CD14-positive monocyte (primary cell): Measurements from ENCODE around the gene USHBP1. TPM values are rescaled to one million over a fixed set of nuclear protein-coding genes. Genes with fewer than 3 reads are reported as not detected.

Experiments used
- DNase-seq, 3 donors: peaks; one replicate each; pipeline ENCODE4 v3.0.0-alpha.2; 2011 to 2022
- H2AFZ ChIP-seq: 2 replicates; pipeline ENCODE4 v1.6.0; 2012; ENCODE audit warnings: mild to moderate bottlenecking, low read depth, low read length, inconsistent platforms; ENCODE audit not compliant: insufficient read depth, poor library complexity, severe bottlenecking
- H3K27ac ChIP-seq, 2 donors: 1 replicate in 1 of 2; 2 replicates in 1 of 2; pipeline ENCODE4 v1.5.1; 2012 to 2013; ENCODE audit warnings: low read length in 2 of 2, control low read depth in 1 of 2, inconsistent platforms in 1 of 2, low read depth in 1 of 2, mild to moderate bottlenecking in 1 of 2
- H3K27me3 ChIP-seq, 2 donors: one replicate each; pipeline versions ENCODE4 v1.6.0 to v1.6.1; 2011 to 2013; ENCODE audit warnings: low read length in 2 of 2; ENCODE audit not compliant: control insufficient read depth in 2 of 2, insufficient read depth in 2 of 2
- H3K36me3 ChIP-seq, 2 donors: replicated peaks in 1 of 2; 1 replicate in 1 of 2; 2 replicates in 1 of 2; pipeline versions ENCODE4 v1.5.1 to v1.6.1; 2012 to 2013; ENCODE audit warnings: low read length in 2 of 2, control low read depth in 1 of 2, inconsistent platforms in 1 of 2, mild to moderate bottlenecking in 1 of 2; ENCODE audit not compliant: insufficient read depth in 2 of 2, control insufficient read depth in 1 of 2
- H3K4me1 ChIP-seq, 2 donors: 1 replicate in 1 of 2; 2 replicates in 1 of 2; pipeline versions ENCODE4 v1.5.1 to v1.6.1; 2012 to 2013; ENCODE audit warnings: low read length in 2 of 2, control low read depth in 1 of 2, inconsistent platforms in 1 of 2, mild to moderate bottlenecking in 1 of 2, moderate library complexity in 1 of 2; ENCODE audit not compliant: insufficient read depth in 2 of 2, control insufficient read depth in 1 of 2
- H3K4me2 ChIP-seq: replicated peaks from 2 replicates; pipeline ENCODE3; 2012; ENCODE audit warnings: low read length, moderate library complexity, mild to moderate bottlenecking; ENCODE audit not compliant: poor library complexity, severe bottlenecking; ENCODE audit errors: extremely low read depth
- H3K4me3 ChIP-seq, 3 experiments: fragments of 200-600 bp in 1 of 3; sonication (generic) in 1 of 3; replicated peaks in 1 of 3; 1 replicate in 2 of 3; 2 replicates in 1 of 3; pipeline ENCODE4 v1.5.1; 2011 to 2013; ENCODE audit warnings: low read length in 3 of 3, mild to moderate bottlenecking in 3 of 3, control low read depth in 2 of 3, low read depth in 2 of 3, inconsistent platforms in 1 of 3, moderate library complexity in 1 of 3
- H3K79me2 ChIP-seq: 2 replicates; pipeline ENCODE4 v1.6.0; 2012; ENCODE audit warnings: mild to moderate bottlenecking, control low read depth, inconsistent platforms, low read length, moderate library complexity; ENCODE audit not compliant: insufficient read depth
- H3K9ac ChIP-seq: 2 replicates; pipeline ENCODE4 v1.6.0; 2017; ENCODE audit warnings: low read length, mild to moderate bottlenecking; ENCODE audit not compliant: insufficient read depth, poor library complexity, severe bottlenecking
- H3K9me3 ChIP-seq, 2 donors: replicated peaks in 1 of 2; 1 replicate in 1 of 2; 2 replicates in 1 of 2; pipeline versions ENCODE4 v1.5.1 to v1.6.1; 2012 to 2013; ENCODE audit warnings: low read length in 2 of 2, control low read depth in 1 of 2; ENCODE audit not compliant: control insufficient read depth in 1 of 2, insufficient read depth in 1 of 2
- H4K20me1 ChIP-seq: 2 replicates; pipeline ENCODE4 v1.6.0; 2012; ENCODE audit warnings: mild to moderate bottlenecking, low read length, control low read depth, moderate library complexity; ENCODE audit not compliant: insufficient read depth
- H3K27ac Mint-ChIP-seq, 7 donors: one replicate each; pipeline ENCODE4 v1.8.0; 2020; ENCODE audit warnings: mild to moderate bottlenecking in 7 of 7, mixed read lengths in 7 of 7, moderate library complexity in 6 of 7, inconsistent platforms in 2 of 7
- H3K27me3 Mint-ChIP-seq, 3 donors: one replicate each; pipeline ENCODE4 v1.8.0; 2021 to 2022; ENCODE audit warnings: low read depth in 3 of 3, mild to moderate bottlenecking in 3 of 3, mixed read lengths in 3 of 3, moderate library complexity in 3 of 3, inconsistent platforms in 1 of 3
- H3K36me3 Mint-ChIP-seq, 2 donors: one replicate each; pipeline ENCODE4 v1.8.0; 2020; ENCODE audit warnings: mixed read lengths in 2 of 2, inconsistent platforms in 1 of 2, mild to moderate bottlenecking in 1 of 2
- H3K4me1 Mint-ChIP-seq: one replicate; pipeline ENCODE4 v1.8.0; 2020; ENCODE audit warnings: mild to moderate bottlenecking, mixed read lengths
- H3K4me3 Mint-ChIP-seq, 2 donors: one replicate each; pipeline ENCODE4 v1.8.0; 2020; ENCODE audit warnings: mild to moderate bottlenecking in 2 of 2, mixed read lengths in 2 of 2, moderate library complexity in 1 of 2
- H3K9me3 Mint-ChIP-seq, 7 donors: one replicate each; pipeline ENCODE4 v1.8.0; 2020 to 2022; ENCODE audit warnings: mixed read lengths in 7 of 7, mild to moderate bottlenecking in 6 of 7, moderate library complexity in 6 of 7, inconsistent platforms in 2 of 7
- WGBS: methylation state at CpG from one replicate; pipeline ENCODE4 v1.1.5; 2013; ENCODE audit warnings: missing lambda C conversion rate; ENCODE audit not compliant: insufficient coverage; 5-methylcytosine and 5-hydroxymethylcytosine counted together
- intact Hi-C, 2 donors: fragments of 100-400 bp; cut with micrococcal nuclease; formaldehyde crosslinking; loops; one replicate each; pipeline versions ENCODE4 v1.15.0 to v1.15.1; 2023
- polyA plus RNA-seq, 3 donors: library from polyadenylated mRNA; depleted of rRNA in 1 of 3; unstranded in 2 of 3; stranded (reverse) in 1 of 3; fragments of 300-500 nt in 2 of 3; fragments of >200 nt in 1 of 3; fragmentation: Illumina TruSeq in 2 of 3; gene quantifications; 1 replicate in 2 of 3; 2 replicates in 1 of 3; pipeline ENCODE4 v1.2.3, GENCODE V29; 2012 to 2021
- TF ChIP-seq, protein P1 (sequence below): fragments of 200-600 bp; IDR thresholded peaks from one replicate; pipeline ENCODE4 v1.8.0; 2022; ENCODE audit warnings: antibody characterized with exemption, mild to moderate bottlenecking

USHBP1 gene
- polyA plus RNA-seq, 3 donors = not detected

DNA sequence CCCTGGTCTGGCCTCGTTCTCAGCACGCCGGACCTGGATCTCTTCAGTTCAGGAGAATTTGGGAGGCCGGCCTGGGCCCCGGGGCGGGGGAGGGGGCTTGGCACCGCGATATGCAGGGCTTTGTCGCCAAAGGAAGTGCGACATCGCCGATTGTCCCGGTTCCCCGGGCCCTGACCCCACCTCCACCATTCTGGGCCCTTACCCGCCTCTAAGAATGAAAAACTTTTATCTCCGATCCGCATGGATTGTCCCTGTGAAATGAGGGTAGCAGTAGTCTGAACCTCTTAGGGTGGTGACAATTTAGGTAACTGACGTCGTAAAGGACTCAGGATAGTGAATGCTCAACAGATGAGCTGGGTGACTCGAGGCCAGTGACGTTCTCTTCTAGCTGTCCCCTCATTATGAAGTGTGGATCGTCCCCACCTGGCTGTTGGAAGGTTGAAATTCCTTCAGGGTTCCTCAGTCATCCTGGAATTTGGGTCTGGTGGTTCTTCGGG is 45.5 kb upstream of the USHBP1 start:
- H3K27me3 Mint-ChIP-seq = peaks cover 0 to 3% (median 0%) of the 10 kb centered on the region in 3 donors
- no peaks in the 10 kb centered on the region for H3K9me3 Mint-ChIP-seq
- Histone ChIP-seq H3K36me3 (peaks cover 13 to 34% of the 10 kb centered on the region in 2 donors), H3K4me3 (peak overlapping the region; percentile 81 to 88 (median 82)), H2AFZ (peak overlapping the region; percentile 61), H4K20me1 (peaks cover 53% of the 10 kb centered on the region), H3K9me3 (no peaks in the 10 kb centered on the region), H3K4me1 (peaks cover 26 to 36% of the 10 kb centered on the region in 2 donors), H3K9ac (peak overlapping the region; percentile 81), H3K4me2 (peak overlapping the region; percentile 90), H3K79me2 (peaks cover 63% of the 10 kb centered on the region), H3K27ac (peak overlapping the region; percentile 53 to 86), H3K27me3 (no peaks in the 10 kb centered on the region)
- peak overlapping the region; percentile 79 to 94 (median 90) for H3K27ac Mint-ChIP-seq
- H3K4me3 Mint-ChIP-seq = peak overlapping the region; percentile 88 to 91
- TF ChIP-seq, protein P1, sequence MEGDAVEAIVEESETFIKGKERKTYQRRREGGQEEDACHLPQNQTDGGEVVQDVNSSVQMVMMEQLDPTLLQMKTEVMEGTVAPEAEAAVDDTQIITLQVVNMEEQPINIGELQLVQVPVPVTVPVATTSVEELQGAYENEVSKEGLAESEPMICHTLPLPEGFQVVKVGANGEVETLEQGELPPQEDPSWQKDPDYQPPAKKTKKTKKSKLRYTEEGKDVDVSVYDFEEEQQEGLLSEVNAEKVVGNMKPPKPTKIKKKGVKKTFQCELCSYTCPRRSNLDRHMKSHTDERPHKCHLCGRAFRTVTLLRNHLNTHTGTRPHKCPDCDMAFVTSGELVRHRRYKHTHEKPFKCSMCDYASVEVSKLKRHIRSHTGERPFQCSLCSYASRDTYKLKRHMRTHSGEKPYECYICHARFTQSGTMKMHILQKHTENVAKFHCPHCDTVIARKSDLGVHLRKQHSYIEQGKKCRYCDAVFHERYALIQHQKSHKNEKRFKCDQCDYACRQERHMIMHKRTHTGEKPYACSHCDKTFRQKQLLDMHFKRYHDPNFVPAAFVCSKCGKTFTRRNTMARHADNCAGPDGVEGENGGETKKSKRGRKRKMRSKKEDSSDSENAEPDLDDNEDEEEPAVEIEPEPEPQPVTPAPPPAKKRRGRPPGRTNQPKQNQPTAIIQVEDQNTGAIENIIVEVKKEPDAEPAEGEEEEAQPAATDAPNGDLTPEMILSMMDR = no peak
- WGBS = 3% methylated on average over 12 of the region's 23 CpGs
- peaks cover 17 to 31% of the 10 kb centered on the region in 2 donors for H3K36me3 Mint-ChIP-seq
- no peak for DNase-seq
- peaks cover 28% of the 10 kb centered on the region for H3K4me1 Mint-ChIP-seq
- intact Hi-C loops = no loop called here

DNA sequence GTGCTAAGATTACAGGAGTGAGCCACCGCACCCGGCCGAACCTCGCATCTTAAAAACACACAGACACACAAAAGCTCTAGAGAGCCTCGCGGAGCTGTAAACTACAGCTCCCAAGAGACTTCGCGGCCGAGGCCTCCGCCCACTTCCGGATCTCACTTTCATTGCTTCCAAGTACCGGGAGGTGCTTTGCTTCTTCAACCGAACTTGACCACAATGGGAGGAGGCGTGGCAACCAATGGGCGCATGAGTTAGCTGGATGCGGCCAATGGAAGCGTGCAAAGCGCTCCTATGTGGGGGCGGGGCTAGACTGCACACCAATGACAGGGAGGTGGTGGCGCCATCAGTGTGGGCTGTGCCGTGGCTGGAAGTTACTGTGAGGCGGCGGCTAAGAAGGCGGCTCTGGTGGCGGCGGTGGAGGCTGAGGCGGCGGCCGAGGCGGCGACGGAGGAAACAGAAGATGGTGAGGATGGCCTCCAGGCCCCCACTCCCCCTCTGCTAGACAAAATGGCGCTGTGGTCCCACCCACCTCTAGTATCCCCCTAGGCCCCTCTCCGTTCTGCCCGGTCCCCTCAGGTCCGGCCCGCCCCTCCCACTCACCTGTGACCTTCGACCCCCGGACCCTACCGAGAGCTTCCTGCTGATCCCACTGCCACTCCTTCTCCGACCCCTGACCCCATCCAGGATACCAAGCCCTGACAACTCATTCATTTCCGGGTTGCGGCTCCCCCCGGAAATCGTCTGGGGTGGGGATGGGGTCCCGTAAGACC is 44.8 kb upstream of the USHBP1 start, which contains the start of gene DDA1:
Gene DDA1, plus strand, starts transcription at position 366 of the 767 bp plus-strand sequence. Its CDS starts 92 bp downstream, at position 458.
- no peaks in the 10 kb centered on the region for H3K27me3 ChIP-seq
- H3K79me2 ChIP-seq = peaks cover 61% of the 10 kb centered on the region
- peak within 1 kb of the TSS; percentile 53 to 86 for H3K27ac ChIP-seq
- peak within 1 kb of the TSS; percentile 88 to 91 for H3K4me3 Mint-ChIP-seq
- no peaks in the 10 kb centered on the region for H3K9me3 ChIP-seq
- peaks cover 8 to 28% of the 10 kb centered on the region in 2 donors for H3K36me3 ChIP-seq
- DNase-seq = peak; percentile 100
- peaks cover 47% of the 10 kb centered on the region for H4K20me1 ChIP-seq
- peaks cover 15 to 26% of the 10 kb centered on the region in 2 donors for H3K36me3 Mint-ChIP-seq
- H2AFZ ChIP-seq = peak within 1 kb of the TSS; percentile 61
- intact Hi-C loops = no loop called here
- H3K9ac ChIP-seq = peak within 1 kb of the TSS; percentile 81
- TF ChIP-seq, protein P1 = no peak
- under 1% methylated on average over 33 of the region's 46 CpGs for WGBS
- peaks cover 34% of the 10 kb centered on the region for H3K4me1 Mint-ChIP-seq
- peaks cover 0 to 3% (median 0%) of the 10 kb centered on the region in 3 donors for H3K27me3 Mint-ChIP-seq
- peak within 1 kb of the TSS; percentile 90 for H3K4me2 ChIP-seq
- H3K4me1 ChIP-seq = peaks cover 32 to 42% of the 10 kb centered on the region in 2 donors
- H3K27ac Mint-ChIP-seq = peak within 1 kb of the TSS; percentile 79 to 94 (median 90)
- H3K4me3 ChIP-seq = peak within 1 kb of the TSS; percentile 81 to 88 (median 82)
- H3K9me3 Mint-ChIP-seq = no peaks in the 10 kb centered on the region
